SK-N-SH (cell line): ENCODE results near the gene PHF20.

Source experiments
- POLR2AphosphoS5 ChIP-seq: IDR thresholded peaks from 2 replicates; pipeline ENCODE4 v1.6.1; 2012; ENCODE audit warnings: low read depth, low read length
- TAF1 ChIP-seq: IDR thresholded peaks from 2 replicates; pipeline ENCODE4 v1.6.1; 2012; ENCODE audit warnings: low read depth, mild to moderate bottlenecking, low read length, moderate library complexity, borderline replicate concordance
- TF ChIP-seq, protein P1 (sequence below): fragments of 200-600 bp; sonication (generic); IDR thresholded peaks from 2 replicates; pipeline ENCODE4 v1.6.1; 2017; ENCODE audit warnings: antibody characterized with exemption, mild to moderate bottlenecking, moderate library complexity

DNA sequence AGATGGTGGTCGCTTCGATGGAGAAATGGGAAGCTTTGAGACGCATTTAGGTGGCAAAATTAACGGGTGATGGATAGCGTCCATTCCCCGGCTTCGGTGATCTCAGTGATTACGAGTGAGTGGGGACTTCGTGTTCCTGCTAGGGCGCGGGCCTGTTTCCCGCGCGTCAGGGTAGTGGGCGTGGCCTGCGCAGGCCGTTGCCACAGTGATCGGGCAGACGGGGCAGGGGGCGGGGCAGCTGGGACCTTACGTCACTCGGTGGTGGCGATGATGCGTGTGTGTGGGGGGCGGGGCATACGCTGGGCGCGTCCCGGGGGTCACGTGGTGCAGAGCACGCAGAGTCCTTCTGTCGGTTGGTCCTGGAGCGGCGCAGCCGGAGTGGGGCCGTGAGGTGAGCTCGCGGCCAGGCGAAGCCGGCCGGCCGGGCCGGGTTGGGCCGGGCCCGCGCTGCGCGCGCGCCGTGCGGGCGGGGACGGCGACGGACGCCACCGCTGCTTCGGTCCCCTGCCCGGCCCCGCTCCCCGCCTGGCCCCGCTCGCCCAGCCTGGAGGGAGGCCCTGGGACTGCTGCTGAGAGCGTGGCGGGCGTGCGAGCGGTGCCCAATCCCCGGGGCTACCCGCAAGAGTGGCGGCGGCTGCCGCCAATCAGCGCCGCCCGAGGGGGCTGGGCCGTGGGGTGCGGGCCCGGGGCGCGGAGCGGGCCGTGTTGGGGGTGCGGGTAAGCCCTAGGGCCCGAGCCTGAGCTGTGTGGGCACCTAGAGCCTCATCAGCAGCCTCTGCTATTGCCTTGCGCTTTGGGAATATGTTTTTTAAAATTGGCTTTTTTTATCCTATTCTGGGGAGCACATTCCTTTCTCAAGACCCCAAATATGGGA lies at the start of gene PHF20:
- TF ChIP-seq, protein P1, sequence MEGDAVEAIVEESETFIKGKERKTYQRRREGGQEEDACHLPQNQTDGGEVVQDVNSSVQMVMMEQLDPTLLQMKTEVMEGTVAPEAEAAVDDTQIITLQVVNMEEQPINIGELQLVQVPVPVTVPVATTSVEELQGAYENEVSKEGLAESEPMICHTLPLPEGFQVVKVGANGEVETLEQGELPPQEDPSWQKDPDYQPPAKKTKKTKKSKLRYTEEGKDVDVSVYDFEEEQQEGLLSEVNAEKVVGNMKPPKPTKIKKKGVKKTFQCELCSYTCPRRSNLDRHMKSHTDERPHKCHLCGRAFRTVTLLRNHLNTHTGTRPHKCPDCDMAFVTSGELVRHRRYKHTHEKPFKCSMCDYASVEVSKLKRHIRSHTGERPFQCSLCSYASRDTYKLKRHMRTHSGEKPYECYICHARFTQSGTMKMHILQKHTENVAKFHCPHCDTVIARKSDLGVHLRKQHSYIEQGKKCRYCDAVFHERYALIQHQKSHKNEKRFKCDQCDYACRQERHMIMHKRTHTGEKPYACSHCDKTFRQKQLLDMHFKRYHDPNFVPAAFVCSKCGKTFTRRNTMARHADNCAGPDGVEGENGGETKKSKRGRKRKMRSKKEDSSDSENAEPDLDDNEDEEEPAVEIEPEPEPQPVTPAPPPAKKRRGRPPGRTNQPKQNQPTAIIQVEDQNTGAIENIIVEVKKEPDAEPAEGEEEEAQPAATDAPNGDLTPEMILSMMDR: no peak
- TF ChIP-seq POLR2AphosphoS5: peak; percentile 66
- peak; percentile 69; the same call in 1 of the 2 replicates for TF ChIP-seq TAF1
